HEK293T (cell line): Measurements from ENCODE around the gene TMC8.

Experiments used
- CTCF ChIA-PET: fragments of 350-600 bp; formaldehyde crosslinking; extraction: SDS; loops from one replicate; lab custom pipeline; 2021; ENCODE audit warnings: antibody characterized with exemption, inconsistent platforms; lab: Yijun Ruan, JAX
- POLR2A ChIA-PET: fragments of 350-600 bp; formaldehyde crosslinking; extraction: SDS; loops from one replicate; lab custom pipeline; 2020; ENCODE audit warnings: antibody characterized with exemption, inconsistent platforms; lab: Yijun Ruan, JAX
- DNase-seq: peaks from one replicate; pipeline ENCODE4 v3.0.0; 2012; ENCODE audit warnings: mixed read lengths; ENCODE audit errors: extremely low spot score
- ARNT ChIP-seq: fragments of 450-650 bp; IDR thresholded peaks from 2 replicates; pipeline ENCODE4 v1.6.1; 2017; ENCODE audit warnings: mild to moderate bottlenecking
- BHLHE40 ChIP-seq: fragments of 450-650 bp; IDR thresholded peaks from 2 replicates; pipeline ENCODE4 v1.6.1; 2016; ENCODE audit warnings: mild to moderate bottlenecking, moderate library complexity, borderline replicate concordance
- CTBP1 ChIP-seq: fragments of 450-650 bp; IDR thresholded peaks from 2 replicates; pipeline ENCODE4 v1.6.1; 2016; ENCODE audit warnings: borderline replicate concordance
- ELF4 ChIP-seq: fragments of 450-650 bp; IDR thresholded peaks from 2 replicates; pipeline ENCODE4 v1.6.1; 2017; ENCODE audit warnings: antibody characterized with exemption
- FOXA1 ChIP-seq: fragments of 450-650 bp; IDR thresholded peaks from 2 replicates; pipeline ENCODE4 v1.6.1; 2016; ENCODE audit warnings: mild to moderate bottlenecking
- FOXK2 ChIP-seq: fragments of 450-650 bp; IDR thresholded peaks from 2 replicates; pipeline ENCODE4 v1.6.1; 2016; ENCODE audit warnings: mild to moderate bottlenecking
- FOXM1 ChIP-seq: fragments of 450-650 bp; IDR thresholded peaks from 2 replicates; pipeline ENCODE4 v1.6.1; 2017; ENCODE audit warnings: mild to moderate bottlenecking, borderline replicate concordance
- HDGF ChIP-seq: fragments of 450-650 bp; IDR thresholded peaks from 2 replicates; pipeline ENCODE4 v1.6.1; 2017; ENCODE audit warnings: antibody characterized with exemption, borderline replicate concordance
- L3MBTL2 ChIP-seq: fragments of 450-650 bp; conservative IDR thresholded peaks from 2 replicates; pipeline ENCODE4 v1.6.1; 2016; ENCODE audit warnings: mild to moderate bottlenecking
- LEF1 ChIP-seq: fragments of 450-650 bp; IDR thresholded peaks from 2 replicates; pipeline ENCODE4 v1.6.1; 2017; ENCODE audit warnings: mild to moderate bottlenecking, borderline replicate concordance
- NFRKB ChIP-seq: fragments of 450-650 bp; IDR thresholded peaks from 2 replicates; pipeline ENCODE4 v1.6.1; 2016; ENCODE audit warnings: mild to moderate bottlenecking, moderate library complexity
- SP1 ChIP-seq: fragments of 450-650 bp; IDR thresholded peaks from 2 replicates; pipeline ENCODE4 v1.6.1; 2017
- SUZ12 ChIP-seq: fragments of 450-650 bp; IDR thresholded peaks from 2 replicates; pipeline ENCODE4 v1.6.1; 2016; ENCODE audit warnings: mild to moderate bottlenecking
- TARDBP ChIP-seq: fragments of 450-650 bp; IDR thresholded peaks from 2 replicates; pipeline ENCODE4 v1.6.1; 2016
- ZNF384 ChIP-seq: fragments of 450-650 bp; IDR thresholded peaks from 2 replicates; pipeline ENCODE4 v1.6.1; 2016
- TF ChIP-seq, protein P1 (sequence below): fragments of 450-650 bp; IDR thresholded peaks from 2 replicates; pipeline ENCODE4 v1.6.1; 2016

TMC8 gene

DNA sequence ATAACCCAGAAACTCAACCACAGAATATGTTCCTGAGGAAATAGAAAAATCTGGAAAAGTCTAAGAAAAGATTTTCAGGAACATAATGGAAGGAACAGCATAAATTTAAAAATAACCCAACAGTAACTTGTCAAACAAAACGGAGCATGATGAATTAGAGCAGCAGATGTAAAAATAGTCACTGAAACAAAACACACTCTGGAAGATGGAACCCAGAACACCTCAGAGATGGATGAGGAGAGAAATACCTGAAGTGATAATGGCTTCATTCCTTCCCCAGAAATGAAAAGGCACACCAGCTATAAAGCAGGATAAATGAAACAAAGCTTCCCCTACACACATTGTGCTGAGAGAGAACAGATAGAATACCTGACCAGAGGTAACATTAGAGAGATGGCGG, 49.9 kb downstream of the TMC8 start:
- POLR2A ChIA-PET, result interaction anchor here (1.3 kb wide), 1 partner anchor 11 kb away, joined by 4 read pairs; no protein-coding TSS in a partner anchor
- TF ChIP-seq FOXA1 (no peak), ELF4 (no peak), TARDBP (no peak), FOXM1 (no peak), L3MBTL2 (no peak), FOXK2 (no peak), BHLHE40 (no peak), HDGF (no peak), ARNT (no peak), CTBP1 (no peak), LEF1 (no peak), SUZ12 (no peak), SP1 (no peak), ZNF384 (no peak), NFRKB (no peak)
- TF ChIP-seq, protein P1, sequence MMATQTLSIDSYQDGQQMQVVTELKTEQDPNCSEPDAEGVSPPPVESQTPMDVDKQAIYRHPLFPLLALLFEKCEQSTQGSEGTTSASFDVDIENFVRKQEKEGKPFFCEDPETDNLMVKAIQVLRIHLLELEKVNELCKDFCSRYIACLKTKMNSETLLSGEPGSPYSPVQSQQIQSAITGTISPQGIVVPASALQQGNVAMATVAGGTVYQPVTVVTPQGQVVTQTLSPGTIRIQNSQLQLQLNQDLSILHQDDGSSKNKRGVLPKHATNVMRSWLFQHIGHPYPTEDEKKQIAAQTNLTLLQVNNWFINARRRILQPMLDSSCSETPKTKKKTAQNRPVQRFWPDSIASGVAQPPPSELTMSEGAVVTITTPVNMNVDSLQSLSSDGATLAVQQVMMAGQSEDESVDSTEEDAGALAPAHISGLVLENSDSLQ, result no peak
- DNase-seq, result no peak
- CTCF ChIA-PET, result no interaction called here

- DNase-seq, result no peak
- CTCF ChIA-PET, result interaction anchor here (0.7 kb wide), 1 partner anchor 98 kb away, joined by 4 read pairs; no protein-coding TSS in a partner anchor
- TF ChIP-seq BHLHE40 (no peak), TARDBP (no peak), LEF1 (no peak), ZNF384 (no peak), SUZ12 (no peak), ELF4 (no peak), NFRKB (no peak), L3MBTL2 (no peak), FOXM1 (no peak), FOXA1 (no peak), CTBP1 (no peak), ARNT (no peak), FOXK2 (no peak)
- TF ChIP-seq, protein P1, result no peak
- POLR2A ChIA-PET, result interaction anchor here (0.6 kb wide), 1 partner anchor 1854 kb away, joined by 3 read pairs; no protein-coding TSS in a partner anchor
Measured at GRCh38 chr17:78182504-78182903, 51.9 kb downstream of the TMC8 start.

DNA sequence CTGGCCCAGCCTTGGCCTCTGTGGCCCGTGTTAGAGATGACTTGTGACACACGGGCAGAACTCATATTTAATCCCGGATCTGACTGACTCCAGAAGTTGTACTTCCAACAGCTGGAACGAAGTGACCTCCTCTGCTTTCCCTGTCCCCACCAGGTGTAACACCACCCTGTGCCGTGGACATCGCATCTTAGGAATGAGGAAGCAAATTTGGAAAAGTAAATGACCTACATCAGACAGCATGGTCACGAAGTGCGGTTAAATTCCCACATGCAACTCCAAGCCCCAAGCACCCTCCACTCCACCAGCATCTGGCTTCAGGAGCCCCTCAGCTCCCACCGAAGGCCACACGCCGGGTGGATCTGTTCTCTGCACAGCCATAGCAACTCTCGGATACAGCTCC, 53.3 kb downstream of the TMC8 start:
- POLR2A ChIA-PET, result interaction anchor here (0.9 to 1.5 kb wide), 2 partner anchors 14 to 22 kb away, joined by 3 to 6 read pairs; no protein-coding TSS in a partner anchor
- DNase-seq, result no peak
- CTCF ChIA-PET, result interaction anchor here (0.7 kb wide), 1 partner anchor 7 kb away, joined by 3 read pairs; no protein-coding TSS in a partner anchor
- TF ChIP-seq ZNF384 (no peak), NFRKB (no peak), HDGF (no peak), TARDBP (no peak), L3MBTL2 (no peak), SUZ12 (no peak), FOXA1 (no peak), CTBP1 (no peak)

GRCh38 chr17:78184351-78184750, 53.8 kb downstream of the TMC8 start:
- POLR2A ChIA-PET, result interaction anchor here (1.5 to 3.4 kb wide), 2 partner anchors 10 to 15 kb away, joined by 6 to 24 read pairs; no protein-coding TSS in a partner anchor
- CTCF ChIA-PET, result interaction anchor here (0.7 kb wide), 1 partner anchor 8 kb away, joined by 3 read pairs; no protein-coding TSS in a partner anchor
- no peak for DNase-seq
- no peak for TF ChIP-seq HDGF
- no peak for TF ChIP-seq FOXA1
- no peak for TF ChIP-seq FOXM1
- TF ChIP-seq SP1, result no peak
- TF ChIP-seq L3MBTL2, result no peak
- TF ChIP-seq FOXK2, result no peak
- no peak for TF ChIP-seq ELF4
- no peak for TF ChIP-seq TARDBP
- no peak for TF ChIP-seq SUZ12
- TF ChIP-seq, protein P1, result no peak
- no peak for TF ChIP-seq ZNF384
- no peak for TF ChIP-seq LEF1
- no peak for TF ChIP-seq ARNT
- TF ChIP-seq CTBP1, result no peak
- TF ChIP-seq BHLHE40, result no peak
- no peak for TF ChIP-seq NFRKB

GRCh38 chr17:78184868-78185267, 54.3 kb downstream of the TMC8 start:
- ChIA-PET CTCF (interaction anchor here (0.7 kb wide), 1 partner anchor 8 kb away, joined by 3 read pairs; no protein-coding TSS in a partner anchor), POLR2A (interaction anchor here (1.5 to 3.4 kb wide), 2 partner anchors 11 to 15 kb away, joined by 6 to 24 read pairs; no protein-coding TSS in a partner anchor)
- no peak for DNase-seq
- TF ChIP-seq FOXA1 (no peak), ELF4 (no peak), ARNT (no peak), FOXK2 (no peak), FOXM1 (no peak)
